Neural cell (in vitro differentiated cells): ENCODE results near the gene F5. TPM values are rescaled to one million over a fixed set of nuclear protein-coding genes. Genes with fewer than 3 reads are reported as not detected.

Experiments
- H2AFZ ChIP-seq: fragments of 200-600, 300-800 bp; sonication (generic), shearing (Covaris generic); 2 replicates; pipeline ENCODE4 v1.6.0; 2014; ENCODE audit warnings: low read depth, mild to moderate bottlenecking, antibody characterized with exemption, low read length, moderate library complexity
- H3F3A ChIP-seq: fragments of 200-600 bp; shearing (Covaris generic); 2 replicates; pipeline ENCODE4 v1.6.1; 2016; ENCODE audit warnings: mild to moderate bottlenecking, moderate library complexity, mixed read lengths, antibody characterized with exemption, low read length; ENCODE audit not compliant: insufficient read depth, poor library complexity, severe bottlenecking
- H3K27ac ChIP-seq: fragments of 200-600, 300-800 bp; sonication (generic), shearing (Covaris generic); 2 replicates; pipeline ENCODE4 v1.5.1; 2014; ENCODE audit warnings: mild to moderate bottlenecking, low read length, moderate library complexity
- H3K27me3 ChIP-seq: fragments of 300-800, 200-600 bp; sonication (generic), shearing (Covaris generic); 2 replicates; pipeline ENCODE4 v1.6.0; 2014; ENCODE audit warnings: mild to moderate bottlenecking, low read depth, low read length, moderate library complexity; ENCODE audit not compliant: insufficient read depth
- H3K36me3 ChIP-seq: fragments of 300-800, 200-600 bp; sonication (generic), shearing (Covaris generic); 2 replicates; pipeline ENCODE4 v1.5.1; 2014; ENCODE audit warnings: mild to moderate bottlenecking, antibody characterized with exemption, low read length, moderate library complexity; ENCODE audit not compliant: insufficient read depth
- H3K4me2 ChIP-seq: fragments of 300-800, 200-600 bp; sonication (generic), shearing (Covaris generic); 2 replicates; pipeline ENCODE4 v1.6.0; 2014; ENCODE audit warnings: mild to moderate bottlenecking, low read length
- H3K4me3 ChIP-seq: fragments of 300-800, 200-600 bp; sonication (generic), shearing (Covaris generic); 2 replicates; pipeline ENCODE4 v1.5.1; 2014; ENCODE audit warnings: mild to moderate bottlenecking, low read length, moderate library complexity
- H3K79me2 ChIP-seq: fragments of 200-600 bp; shearing (Covaris generic); replicated peaks from 2 replicates; pipeline ENCODE4 v1.6.0; 2014; ENCODE audit warnings: mild to moderate bottlenecking, low read length, moderate library complexity; ENCODE audit not compliant: insufficient read depth
- H3K9ac ChIP-seq: fragments of 300-800, 200-600 bp; sonication (generic), shearing (Covaris generic); 2 replicates; pipeline ENCODE4 v1.6.1; 2016; ENCODE audit warnings: mild to moderate bottlenecking, low read length, mixed read lengths
- H3K9me2 ChIP-seq: fragments of 200-600 bp; shearing (Covaris generic); 2 replicates; pipeline ENCODE4 v1.6.1; 2016; ENCODE audit warnings: mild to moderate bottlenecking, low read length, mixed read lengths; ENCODE audit not compliant: insufficient read depth
- H3K9me3 ChIP-seq: fragments of 200-600, 300-800 bp; sonication (generic), shearing (Covaris generic); 2 replicates; pipeline ENCODE4 v1.6.1; 2016; ENCODE audit warnings: mild to moderate bottlenecking, mixed run types, low read length, moderate library complexity, mixed read lengths
- H4K20me1 ChIP-seq: fragments of 200-600 bp; shearing (Covaris generic); 2 replicates; pipeline ENCODE4 v1.6.1; 2016; ENCODE audit warnings: mild to moderate bottlenecking, mixed run types; ENCODE audit not compliant: insufficient read depth
- TAF1 ChIP-seq: IDR thresholded peaks from 2 replicates; pipeline ENCODE4 v1.6.1; 2012; ENCODE audit warnings: low read depth
- polyA plus RNA-seq: library from polyadenylated mRNA; depleted of rRNA; stranded (reverse); fragments of >200 nt; gene quantifications from 2 replicates; pipeline ENCODE4 v1.2.3, GENCODE V29; 2014
- small RNA-seq, 3 experiments: library from RNA; depleted of rRNA; stranded (forward); fragments of <200 nt; gene quantifications; one replicate each; pipeline ENCODE3, GENCODE V24; 2012

Gene F5
- polyA plus RNA-seq, 1 donor from 2014 or later = not detected

DNA sequence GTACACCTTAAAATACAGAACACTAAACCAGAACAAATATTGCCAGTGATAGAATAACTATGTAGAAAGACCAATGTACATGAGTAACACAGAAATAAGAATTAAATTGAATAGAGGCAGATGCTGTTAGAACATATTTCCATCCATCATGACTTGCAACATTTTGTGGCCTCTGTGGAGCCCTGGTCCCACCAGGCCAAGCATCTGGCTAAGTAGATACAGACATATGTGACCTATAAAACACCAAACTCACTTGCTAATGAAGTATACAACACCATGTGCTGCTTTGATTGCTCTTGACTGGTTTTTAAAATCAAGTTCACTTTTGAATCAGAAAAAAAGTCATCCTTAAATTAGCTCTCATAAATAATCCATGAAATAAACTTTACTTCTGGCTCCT is 121.0 kb downstream of the F5 start:
- Histone ChIP-seq H3K36me3 (no peaks in the 10 kb centered on the region), H3K4me2 (no peak overlapping the region), H3K79me2 (no peaks in the 10 kb centered on the region)

More for the DNA sequence above, 121.0 kb downstream of the F5 start:
- H3K9me2 ChIP-seq = no peaks in the 10 kb centered on the region
- H3K9me3 ChIP-seq = no peaks in the 10 kb centered on the region
- no peaks in the 10 kb centered on the region for H3F3A ChIP-seq
- H4K20me1 ChIP-seq = no peaks in the 10 kb centered on the region
- no peak for TF ChIP-seq TAF1
- H3K4me3 ChIP-seq = no peak overlapping the region
- no peak overlapping the region for H3K9ac ChIP-seq
- H2AFZ ChIP-seq = no peak overlapping the region
- H3K27me3 ChIP-seq = no peaks in the 10 kb centered on the region
- H3K27ac ChIP-seq = no peak overlapping the region

Small RNA genes lying within 50 kb of the gene (small RNA-seq; reads per million reads assigned to genes)
- 0 reads per million in 3 experiments for gene AL021068.2

Other genes with a start within 250 kb of the F5 start
- 41.6 and 42.4 TPM in 2 replicates for gene NME7, start 218.7 kb downstream of the F5 start, polyA plus RNA-seq
- 19.9 and 22.0 TPM in 2 replicates for gene BLZF1, start 218.3 kb downstream of the F5 start, polyA plus RNA-seq
- 11.2 and 14.7 TPM in 2 replicates for gene CCDC181, start 159.0 kb downstream of the F5 start, polyA plus RNA-seq
- 45.8 and 46.3 TPM in 2 replicates for gene SLC19A2, start 100.5 kb downstream of the F5 start, polyA plus RNA-seq
- not detected in 2 replicates for gene SELP, start 43.6 kb upstream of the F5 start, polyA plus RNA-seq
- not detected in 2 replicates for gene SELL, start 125.1 kb upstream of the F5 start, polyA plus RNA-seq
- not detected in 2 replicates for gene SELE, start 147.6 kb upstream of the F5 start, polyA plus RNA-seq
- 7.0 and 8.5 TPM in 2 replicates for gene METTL18, start 208.4 kb upstream of the F5 start, polyA plus RNA-seq